ENCODE results near the gene SLC66A2. TPM values are rescaled to one million over a fixed set of nuclear protein-coding genes. Genes with fewer than 3 reads are reported as not detected.

The SLC66A2 gene
- total RNA-seq, 4 donors from 2014 or later = 56.5 to 183 (median 92.9) TPM

GRCh38 chr18:79938196-79938595 lies 13.3 kb downstream of the SLC66A2 start:
- no peaks in the 10 kb centered on the region for H3K27me3 ChIP-seq
- peak; percentile 20 for DNase-seq
- no peak for TF ChIP-seq POLR2AphosphoS5 (IDR thresholded peaks at IDR 0.05)
- no peak for TF ChIP-seq POLR2A (IDR thresholded peaks at IDR 0.05)
- no peak overlapping the region for H3K4me3 ChIP-seq
- peaks cover 3 to 5% of the 10 kb centered on the region in 2 donors for H3K9me3 ChIP-seq
- in situ Hi-C loops (cut with MboI; ENCODE audit: low pct_ligation_motif_present in 1 of 4, low pct_unique_long_range_greater_than_20kb in 1 of 4, low sequenced_read_pairs in 3 of 4) = no loop called here
- WGBS, 2 donors (ENCODE audit: low coverage in 1 of 2) = 53 to 67% methylated on average over 2 to 9 of the region's 9 CpGs
- intact Hi-C loops (cut with DNase I; ENCODE audit: low total_unique reads) = no loop called here
- peaks cover 0 to 13% (median 6%) of the 10 kb centered on the region in 4 donors for H3K36me3 ChIP-seq
- H3K4me1 ChIP-seq = peaks cover 5 to 88% (median 52%) of the 10 kb centered on the region in 4 donors
- peak overlapping the region in 2 of 4 donors; percentile 20 to 84 for H3K27ac ChIP-seq

GRCh38 chr18:79937103-79937860 lies 14.2 kb downstream of the SLC66A2 start:
- WGBS, 2 donors (ENCODE audit: low coverage in 1 of 2) = 80 to 97% methylated on average over 2 to 25 of the region's 25 CpGs
- no peaks in the 10 kb centered on the region for H3K27me3 ChIP-seq
- intact Hi-C loops (cut with DNase I; ENCODE audit: low total_unique reads) = no loop called here
- H3K9me3 ChIP-seq = peaks cover 9 to 11% of the 10 kb centered on the region in 2 donors
- peak; percentile 6 for DNase-seq
- in situ Hi-C loops (cut with MboI; ENCODE audit: low pct_ligation_motif_present in 1 of 4, low pct_unique_long_range_greater_than_20kb in 1 of 4, low sequenced_read_pairs in 3 of 4) = no loop called here
- TF ChIP-seq POLR2AphosphoS5 (IDR thresholded peaks at IDR 0.05) (no peak), CTCF (IDR thresholded peaks at IDR 0.05) (no peak), EP300 (IDR thresholded peaks at IDR 0.05; ENCODE audit: low read depth) (no peak), POLR2A (IDR thresholded peaks at IDR 0.05) (no peak)
- no peak overlapping the region for H3K4me3 ChIP-seq
- peaks cover 3 to 82% (median 47%) of the 10 kb centered on the region in 4 donors for H3K4me1 ChIP-seq
- H3K27ac ChIP-seq = peak overlapping the region in 3 of 4 donors; percentile 69 to 84 (median 74)
- peaks cover 0 to 13% (median 6%) of the 10 kb centered on the region in 4 donors for H3K36me3 ChIP-seq

- peak; percentile 44 for DNase-seq
- Histone ChIP-seq H3K36me3 (peaks cover 0 to 10% (median 3%) of the 10 kb centered on the region in 4 donors), H3K27me3 (no peaks in the 10 kb centered on the region), H3K27ac (peak overlapping the region in 3 of 4 donors; percentile 69 to 84 (median 74)), H3K9me3 (peaks cover 9 to 13% of the 10 kb centered on the region in 2 donors), H3K4me1 (peaks cover 0 to 76% (median 42%) of the 10 kb centered on the region in 4 donors), H3K4me3 (no peak overlapping the region)
- 82 to 85% methylated on average over 11 to 12 of the region's 12 CpGs for WGBS, 2 donors (ENCODE audit: low coverage in 1 of 2)
- in situ Hi-C loops (cut with MboI; ENCODE audit: low pct_ligation_motif_present in 1 of 4, low pct_unique_long_range_greater_than_20kb in 1 of 4, low sequenced_read_pairs in 3 of 4) = no loop called here
- intact Hi-C loops (cut with DNase I; ENCODE audit: low total_unique reads) = no loop called here
- TF ChIP-seq CTCF (IDR thresholded peaks at IDR 0.05) (no peak), POLR2AphosphoS5 (IDR thresholded peaks at IDR 0.05) (no peak), EP300 (IDR thresholded peaks at IDR 0.05; ENCODE audit: low read depth) (no peak), POLR2A (IDR thresholded peaks at IDR 0.05) (no peak)
Observed at GRCh38 chr18:79936641-79937040, 14.8 kb downstream of the SLC66A2 start.

GRCh38 chr18:79935925-79936324 lies 15.5 kb downstream of the SLC66A2 start:
- intact Hi-C loops (cut with DNase I; ENCODE audit: low total_unique reads) (no loop called here), in situ Hi-C loops (cut with MboI; ENCODE audit: low pct_ligation_motif_present in 1 of 4, low pct_unique_long_range_greater_than_20kb in 1 of 4, low sequenced_read_pairs in 3 of 4) (no loop called here)
- 94% methylated on average over 6 of the region's 6 CpGs; no CpG with 5 or more reads in 1 of the 2 donors for WGBS, 2 donors (ENCODE audit: low coverage in 1 of 2)
- Histone ChIP-seq H3K9me3 (peaks cover 13 to 18% of the 10 kb centered on the region in 2 donors), H3K4me3 (no peak overlapping the region), H3K27me3 (no peaks in the 10 kb centered on the region), H3K4me1 (peaks cover 0 to 71% (median 39%) of the 10 kb centered on the region in 4 donors), H3K27ac (peak overlapping the region in 3 of 4 donors; percentile 69 to 84 (median 74)), H3K36me3 (peaks cover 0 to 14% (median 4%) of the 10 kb centered on the region in 4 donors)
- peak; percentile 4 for DNase-seq
- no peak for TF ChIP-seq EP300 (IDR thresholded peaks at IDR 0.05; ENCODE audit: low read depth)
- no peak for TF ChIP-seq POLR2A (IDR thresholded peaks at IDR 0.05)
- no peak for TF ChIP-seq POLR2AphosphoS5 (IDR thresholded peaks at IDR 0.05)
- no peak for TF ChIP-seq CTCF (IDR thresholded peaks at IDR 0.05)

All from transverse colon (tissue), 4 donors.